Left hindlimb (tissue), 1 donor: ENCODE measurements around the gene PPP3CA.

Experiments
- DNase-seq: peaks from one replicate; pipeline ENCODE4 v3.0.0-alpha.2; 2018

PPP3CA gene

GRCh38 chr4:101347267-101347556, at the start of gene PPP3CA:
Gene PPP3CA, minus strand, starts transcription at chr4:101347526.
- DNase-seq, result no peak

DNA sequence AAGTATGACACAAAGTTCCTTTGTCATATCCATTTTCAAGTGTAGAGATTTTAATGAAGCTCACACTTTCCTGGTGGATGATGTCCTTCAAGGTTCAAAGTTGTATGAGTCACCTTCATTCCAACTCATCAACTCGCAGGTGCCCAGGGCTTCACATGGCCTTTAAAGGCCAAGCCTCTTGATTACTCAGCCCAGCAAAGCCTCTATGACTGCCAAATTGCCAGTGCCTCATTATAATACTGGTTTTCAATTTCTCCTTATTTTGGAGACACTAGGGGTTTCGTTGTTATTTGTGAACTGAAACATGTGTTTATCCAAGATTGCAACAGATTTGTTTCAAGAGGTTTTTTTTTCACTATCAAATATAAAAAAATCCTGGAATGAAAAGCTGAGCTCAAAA, 45.9 kb upstream of the PPP3CA start:
- no peak for DNase-seq

- no peak for DNase-seq
Measured at GRCh38 chr4:101370663-101371210, 23.4 kb upstream of the PPP3CA start.

DNA sequence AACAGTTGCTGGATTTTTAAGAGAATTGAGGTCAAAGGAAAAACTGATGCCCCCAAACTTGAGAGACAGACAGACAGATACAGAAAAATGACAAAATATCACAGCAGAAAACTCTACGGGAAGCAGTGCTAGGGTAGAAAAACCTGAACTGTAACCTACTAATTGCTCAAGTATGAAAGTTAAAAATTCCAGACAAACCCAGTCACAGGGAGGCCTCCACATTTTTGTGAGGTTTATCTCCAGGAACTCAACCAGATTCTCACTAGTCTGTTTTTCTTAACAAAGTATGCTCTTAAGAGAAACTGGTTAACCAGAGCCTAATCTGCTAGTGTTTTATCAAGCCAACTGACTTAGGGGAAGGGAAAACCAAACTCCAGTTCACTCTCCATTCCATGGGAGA, 19.9 kb upstream of the PPP3CA start:
- DNase-seq, result no peak

DNA sequence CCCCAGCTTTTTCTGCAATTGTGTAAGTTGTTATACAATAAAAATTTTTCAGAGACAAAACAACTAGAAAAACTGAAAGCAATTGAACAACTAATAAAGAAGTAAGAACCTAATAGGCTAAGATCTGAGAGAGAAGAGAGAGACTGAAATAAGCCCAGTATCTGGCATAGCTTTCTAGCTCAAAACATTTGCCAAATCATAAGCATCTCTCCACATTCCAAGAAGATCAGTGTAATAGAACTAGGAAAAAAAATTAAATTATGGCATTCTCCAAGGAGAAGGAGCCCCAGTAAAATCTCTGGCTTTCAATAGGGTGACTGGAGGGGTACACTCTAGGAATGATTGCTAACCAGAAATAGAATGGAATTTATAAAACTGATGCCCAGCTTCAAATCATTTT, 19.0 kb upstream of the PPP3CA start:
- no peak for DNase-seq

GRCh38 chr4:101357751-101358150, 10.4 kb upstream of the PPP3CA start:
- DNase-seq, result no peak

- no peak for DNase-seq
Measured at GRCh38 chr4:101356928-101357327, 9.6 kb upstream of the PPP3CA start.

- no peak for DNase-seq
Measured at GRCh38 chr4:101355767-101356702, 8.7 kb upstream of the PPP3CA start.

DNA sequence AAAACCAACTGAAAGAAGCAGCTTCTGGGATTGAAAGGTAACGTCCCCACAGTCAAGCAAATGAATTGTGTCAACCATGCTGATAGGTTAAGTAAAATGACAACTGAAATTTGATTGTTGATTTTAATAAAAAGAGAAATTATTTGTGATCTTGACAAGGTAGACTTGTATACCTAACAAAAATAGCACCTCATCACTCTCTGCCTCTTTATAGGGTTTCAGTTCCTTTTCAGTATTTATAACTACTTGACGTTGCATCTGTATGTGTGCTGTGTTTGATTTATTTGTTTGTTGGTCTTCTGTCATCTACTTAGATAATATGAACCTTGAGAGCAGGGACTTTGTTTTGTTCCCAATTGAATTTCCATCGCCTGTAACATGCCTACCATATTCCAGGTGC, 7.9 kb upstream of the PPP3CA start:
- no peak for DNase-seq

GRCh38 chr4:101349801-101350064, 2.4 kb upstream of the PPP3CA start:
- DNase-seq, result no peak

DNA sequence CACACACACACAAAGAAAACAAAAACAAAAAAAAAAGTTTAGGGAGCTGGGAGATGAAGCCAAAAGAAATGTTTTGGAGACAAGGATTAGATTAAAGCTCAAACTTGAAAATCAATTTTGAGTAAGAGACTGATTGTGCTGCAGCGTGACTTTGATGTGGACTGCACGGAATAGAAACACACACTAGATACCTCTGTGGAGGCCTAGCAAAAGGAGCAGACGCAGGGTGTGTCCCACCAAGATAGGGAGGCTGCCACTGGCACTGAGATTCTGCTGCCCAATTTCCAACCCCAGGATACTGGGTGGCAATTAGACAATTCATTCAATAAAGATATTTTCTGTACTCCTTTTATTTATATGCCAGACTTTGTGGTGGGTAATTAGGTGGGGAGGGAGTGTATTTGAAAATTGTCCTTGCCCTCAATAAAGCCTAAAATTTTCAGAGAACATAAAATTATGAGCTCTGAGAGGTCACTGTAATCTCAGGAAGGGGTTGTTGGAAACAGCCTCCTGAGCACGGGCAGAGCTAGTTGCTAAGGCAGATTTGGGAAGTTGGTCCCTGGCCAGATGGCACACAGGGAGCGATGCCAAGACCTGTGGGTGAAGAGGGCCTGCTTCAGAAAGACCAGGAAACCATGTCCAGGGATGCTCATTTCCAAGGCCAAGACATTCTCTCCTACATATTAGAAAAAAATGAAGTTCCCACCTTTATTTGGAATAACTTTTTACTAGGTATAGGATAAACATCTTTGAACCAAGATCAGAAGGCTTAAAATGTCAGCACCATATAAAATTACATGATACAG, 1.9 kb upstream of the PPP3CA start:
- peak; percentile 37 for DNase-seq

DNA sequence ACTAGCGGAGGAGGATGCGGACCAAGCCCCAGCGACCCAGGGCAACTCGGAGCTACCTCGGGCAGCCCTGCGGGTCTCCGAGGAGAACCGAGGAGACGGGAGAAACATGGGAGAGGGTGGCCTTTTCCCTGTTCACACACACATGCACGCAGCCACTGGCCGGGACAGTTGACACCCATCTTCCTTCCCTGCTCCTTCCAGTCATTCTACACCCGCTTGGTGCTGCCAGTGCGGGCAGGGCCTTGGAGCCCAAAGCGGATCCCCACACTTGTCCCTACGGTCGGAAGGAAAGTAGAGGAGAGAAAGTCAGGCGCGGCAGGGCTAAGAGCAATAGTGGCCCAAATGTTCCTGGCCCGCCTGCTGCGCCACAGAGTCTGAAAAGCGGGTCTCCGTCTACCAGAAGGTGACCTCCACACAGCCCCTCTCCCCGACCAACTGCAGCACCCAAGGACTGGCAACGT, 1.1 kb upstream of the PPP3CA start:
- no peak for DNase-seq

- DNase-seq, result peak; percentile 100
Measured at GRCh38 chr4:101347557-101348366, 436 bp upstream of the PPP3CA start.

DNA sequence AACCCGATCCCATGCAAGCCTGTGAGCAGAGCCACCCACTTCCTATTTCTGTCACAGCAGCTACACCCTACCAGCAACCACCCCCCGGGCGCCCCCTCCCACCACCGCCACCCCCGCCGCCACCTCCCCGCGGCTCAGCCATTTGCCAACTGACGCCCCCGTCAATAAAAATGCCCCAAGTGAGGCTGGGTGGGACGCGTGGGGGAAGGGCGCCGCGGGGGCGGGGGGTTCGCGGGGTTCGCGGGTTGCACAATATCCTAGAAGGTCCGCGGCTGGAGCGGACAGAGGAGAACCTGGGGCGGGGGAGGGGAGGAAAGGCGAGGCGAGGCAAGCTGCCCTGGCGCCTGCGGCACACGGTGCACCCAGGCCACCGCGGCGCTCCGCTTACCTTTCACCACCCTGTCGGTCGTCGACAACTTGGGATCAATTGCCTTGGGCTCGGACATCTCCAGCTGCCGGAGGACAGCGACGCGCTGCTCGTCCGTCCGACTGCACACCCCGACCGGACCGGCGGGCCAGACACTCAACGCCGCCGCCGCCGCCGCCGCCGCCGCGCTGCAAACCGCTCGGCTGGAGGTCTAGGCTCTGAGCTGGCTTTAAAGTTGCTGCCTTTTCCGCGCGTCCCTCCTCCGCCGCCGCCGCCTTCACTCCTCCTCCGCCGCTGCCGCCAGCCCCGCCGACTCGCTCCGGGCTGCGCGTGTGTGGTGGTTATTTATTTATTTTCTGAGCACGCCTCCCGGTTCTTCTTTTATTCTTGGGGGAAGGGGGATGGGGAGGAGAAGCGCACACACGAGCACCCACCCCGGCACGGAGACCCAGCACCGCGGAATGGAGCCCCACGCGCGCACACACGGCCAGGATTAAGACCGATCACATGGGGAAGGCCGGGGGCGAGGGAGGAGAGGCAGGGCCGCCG, 717 bp downstream of the PPP3CA start:
- peak; percentile 80 for DNase-seq

- peak; percentile 89 for DNase-seq
Measured at GRCh38 chr4:101345596-101346350, 1.6 kb downstream of the PPP3CA start.

GRCh38 chr4:101345271-101345595, 2.1 kb downstream of the PPP3CA start:
- DNase-seq, result no peak

DNA sequence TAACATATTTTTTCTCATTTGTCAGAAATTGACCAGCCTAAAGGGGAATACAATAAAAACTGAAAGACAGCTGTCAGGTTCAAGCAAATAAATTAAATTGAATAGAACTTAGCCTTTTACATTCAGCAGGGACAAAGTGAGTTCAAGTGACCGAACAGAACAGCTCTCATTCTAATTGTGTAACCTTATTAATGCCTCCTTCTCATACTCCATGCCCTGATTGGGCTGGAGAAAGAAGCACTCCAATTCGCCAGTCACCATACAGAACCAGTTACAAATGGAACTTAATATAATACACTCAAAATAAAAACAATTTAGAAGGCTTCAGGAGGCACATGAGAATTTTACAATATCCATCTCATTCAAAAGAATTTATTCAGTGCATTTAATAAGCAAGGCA, 8.0 kb downstream of the PPP3CA start:
- no peak for DNase-seq

GRCh38 chr4:101337688-101338087, 9.6 kb downstream of the PPP3CA start:
- DNase-seq, result no peak

DNA sequence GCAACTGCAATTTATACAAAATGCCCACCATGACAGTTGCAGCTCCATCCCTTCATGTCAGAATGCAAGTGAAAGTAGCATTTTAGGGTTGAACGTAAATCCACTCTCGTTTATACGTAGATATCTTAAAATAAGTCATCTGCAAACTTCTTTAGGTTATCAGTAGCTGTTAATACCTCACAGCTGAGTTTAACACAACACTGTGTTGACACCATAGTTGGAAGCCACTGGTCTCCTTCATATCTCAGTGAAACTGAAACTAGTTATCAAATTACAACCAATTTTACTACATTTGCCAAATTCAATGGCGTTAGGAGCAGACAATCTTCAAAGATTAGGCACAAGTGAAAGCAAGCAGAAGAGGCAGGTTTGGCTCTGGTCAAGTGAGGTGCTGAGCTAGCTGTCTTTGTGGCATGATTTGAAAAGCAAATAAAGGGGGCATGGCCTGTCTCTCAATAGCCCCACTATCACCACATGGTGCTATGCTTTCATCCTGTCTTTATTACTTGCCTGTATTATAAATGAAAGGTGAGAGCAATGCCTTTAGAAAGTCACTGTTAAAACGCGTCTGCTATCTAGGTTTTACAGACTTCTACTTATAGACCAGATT, 12.3 kb downstream of the PPP3CA start:
- no peak for DNase-seq

- no peak for DNase-seq
Measured at GRCh38 chr4:101332424-101332823, 14.9 kb downstream of the PPP3CA start.

DNA sequence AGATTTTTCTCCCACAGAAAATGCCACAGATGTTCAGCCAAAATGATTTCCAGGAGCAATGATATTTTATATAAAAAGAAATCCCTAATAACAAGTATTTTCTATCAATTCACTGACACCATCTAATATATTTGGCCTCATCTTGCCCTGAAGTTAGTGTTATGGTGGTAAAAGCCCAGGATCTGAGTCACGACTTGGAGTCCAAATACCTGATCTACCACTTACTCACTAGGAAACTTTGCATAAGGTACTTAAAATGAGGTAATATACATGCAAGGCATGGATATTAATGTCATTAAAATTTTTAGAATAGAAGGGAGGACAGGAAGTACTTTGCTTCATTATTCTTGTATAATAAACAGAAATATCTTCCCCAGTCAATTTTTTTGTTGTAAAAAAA, 16.3 kb downstream of the PPP3CA start:
- DNase-seq, result no peak
